Measurements from ENCODE around the gene KIAA0825.

Gene KIAA0825

GRCh38 chr5:94314460-94315131 lies 303.8 kb downstream of the KIAA0825 start:
- H3K4me3 ChIP-seq (ENCODE audit: low read depth, low read length), result no peak overlapping the region
- TF ChIP-seq CTCF (IDR thresholded peaks at IDR 0.05; ENCODE audit: insufficient read depth, low read depth, low read length, missing control alignments), result no peak
- DNase-seq (ENCODE audit: low read depth), result no peak

GRCh38 chr5:94313696-94314095 lies 304.7 kb downstream of the KIAA0825 start:
- no peak for TF ChIP-seq CTCF (IDR thresholded peaks at IDR 0.05; ENCODE audit: insufficient read depth, low read depth, low read length, missing control alignments)
- H3K4me3 ChIP-seq (ENCODE audit: low read depth, low read length), result no peak overlapping the region
- no peak for DNase-seq (ENCODE audit: low read depth)

- no peak overlapping the region for H3K4me3 ChIP-seq (ENCODE audit: low read depth, low read length)
- DNase-seq (ENCODE audit: low read depth), result no peak
- no peak for TF ChIP-seq CTCF (IDR thresholded peaks at IDR 0.05; ENCODE audit: insufficient read depth, low read depth, low read length, missing control alignments)
These were observed 305.2 kb downstream of the KIAA0825 start for GRCh38 chr5:94313188-94313587.

GRCh38 chr5:94312298-94312697 lies 306.1 kb downstream of the KIAA0825 start:
- TF ChIP-seq CTCF (IDR thresholded peaks at IDR 0.05; ENCODE audit: insufficient read depth, low read depth, low read length, missing control alignments), result no peak

GRCh38 chr5:94310833-94311232 lies 307.6 kb downstream of the KIAA0825 start:
- DNase-seq (ENCODE audit: low read depth), result no peak
- TF ChIP-seq CTCF (IDR thresholded peaks at IDR 0.05; ENCODE audit: insufficient read depth, low read depth, low read length, missing control alignments), result no peak
- H3K4me3 ChIP-seq (ENCODE audit: low read depth, low read length), result no peak overlapping the region

More at GRCh38 chr5:94312298-94312697, 306.1 kb downstream of the KIAA0825 start:
- no peak for DNase-seq (ENCODE audit: low read depth)
- H3K4me3 ChIP-seq (ENCODE audit: low read depth, low read length), result no peak overlapping the region

GRCh38 chr5:94309141-94309540 lies 309.3 kb downstream of the KIAA0825 start:
- no peak for TF ChIP-seq CTCF (IDR thresholded peaks at IDR 0.05; ENCODE audit: insufficient read depth, low read depth, low read length, missing control alignments)
- no peak for DNase-seq (ENCODE audit: low read depth)
- H3K4me3 ChIP-seq (ENCODE audit: low read depth, low read length), result no peak overlapping the region

GRCh38 chr5:94308442-94308841 lies 310.0 kb downstream of the KIAA0825 start:
- H3K4me3 ChIP-seq (ENCODE audit: low read depth, low read length), result no peak overlapping the region
- no peak for DNase-seq (ENCODE audit: low read depth)
- no peak for TF ChIP-seq CTCF (IDR thresholded peaks at IDR 0.05; ENCODE audit: insufficient read depth, low read depth, low read length, missing control alignments)

Measured in GM12865 (cell line).